NB4 (cell line): ENCODE measurements around the gene PIEZO2.

Source experiments
- DNase-seq: peaks from one replicate; pipeline ENCODE4 v3.0.0; 2010; ENCODE audit warnings: low read depth
- H3K4me3 ChIP-seq: one replicate; pipeline ENCODE4 v1.5.1; 2011; ENCODE audit warnings: mild to moderate bottlenecking, low read depth, low read length, moderate library complexity
- CTCF ChIP-seq: IDR thresholded peaks from one replicate; pipeline ENCODE4 v1.5.1; 2012; ENCODE audit warnings: low read depth, low read length
- MAX ChIP-seq: IDR thresholded peaks from 2 replicates; pipeline ENCODE4 v1.6.1; 2011; ENCODE audit warnings: low read depth, low read length
- MYC ChIP-seq: IDR thresholded peaks from 2 replicates; pipeline ENCODE4 v1.6.1; 2011; ENCODE audit warnings: low read depth, low read length
- POLR2A ChIP-seq: IDR thresholded peaks from 2 replicates; pipeline ENCODE4 v1.6.1; 2011; ENCODE audit warnings: mild to moderate bottlenecking; ENCODE audit not compliant: insufficient read length; ENCODE audit errors: extremely low read depth

PIEZO2 gene

DNA sequence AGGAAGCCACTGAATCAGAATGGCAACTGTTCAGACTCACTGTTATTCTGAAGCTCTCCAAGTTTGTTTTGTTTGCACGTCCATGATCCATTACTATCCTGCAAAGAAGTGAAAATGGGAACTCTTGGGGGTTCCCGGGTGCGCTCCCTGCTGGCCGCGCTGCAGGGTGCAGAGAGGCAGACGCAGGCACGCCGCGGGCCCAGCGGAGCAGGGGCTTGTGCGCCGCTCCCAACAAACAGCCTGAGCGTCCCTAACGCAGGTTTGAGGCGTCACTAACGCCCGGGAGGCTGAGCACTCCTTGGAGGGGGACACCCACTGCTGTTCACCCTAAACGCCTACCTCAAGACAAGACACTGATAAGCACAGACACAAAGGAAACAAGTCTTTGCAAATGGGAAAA is 14.3 kb upstream of the PIEZO2 start:
- no peak overlapping the region for H3K4me3 ChIP-seq
- TF ChIP-seq MAX (no peak), CTCF (peak; percentile 78)
- DNase-seq, result peak; percentile 63

- TF ChIP-seq MAX (no peak), MYC (no peak), POLR2A (no peak), CTCF (no peak)
- H3K4me3 ChIP-seq, result no peak overlapping the region
- no peak for DNase-seq
Observed at GRCh38 chr18:11162889-11163288, 13.5 kb upstream of the PIEZO2 start.

DNA sequence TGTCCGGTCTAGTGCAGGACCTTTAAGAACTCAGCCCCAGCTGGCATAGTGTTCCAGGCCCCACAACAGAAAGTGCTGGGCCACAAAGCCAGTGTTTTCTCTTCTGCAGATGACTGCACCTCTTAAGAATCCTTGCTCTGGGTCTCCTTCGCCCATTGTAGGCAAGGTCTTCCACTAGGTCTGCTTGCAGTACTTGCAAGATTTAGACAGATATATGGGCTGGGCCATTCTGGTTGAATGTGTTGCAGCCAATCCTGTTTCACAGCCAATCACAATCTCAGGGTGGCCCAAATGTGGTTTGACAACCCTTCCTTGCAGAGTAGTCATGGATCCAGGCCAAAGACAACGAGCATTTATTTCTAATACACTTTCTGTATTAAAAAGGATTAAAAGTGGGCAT is 13.1 kb upstream of the PIEZO2 start:
- H3K4me3 ChIP-seq, result no peak overlapping the region
- TF ChIP-seq CTCF (no peak), MYC (no peak), POLR2A (no peak), MAX (no peak)
- no peak for DNase-seq

GRCh38 chr18:11160313-11160712 is 10.9 kb upstream of the PIEZO2 start:
- no peak overlapping the region for H3K4me3 ChIP-seq
- no peak for DNase-seq
- no peak for TF ChIP-seq MYC
- TF ChIP-seq MAX, result no peak
- no peak for TF ChIP-seq CTCF
- TF ChIP-seq POLR2A, result no peak

DNA sequence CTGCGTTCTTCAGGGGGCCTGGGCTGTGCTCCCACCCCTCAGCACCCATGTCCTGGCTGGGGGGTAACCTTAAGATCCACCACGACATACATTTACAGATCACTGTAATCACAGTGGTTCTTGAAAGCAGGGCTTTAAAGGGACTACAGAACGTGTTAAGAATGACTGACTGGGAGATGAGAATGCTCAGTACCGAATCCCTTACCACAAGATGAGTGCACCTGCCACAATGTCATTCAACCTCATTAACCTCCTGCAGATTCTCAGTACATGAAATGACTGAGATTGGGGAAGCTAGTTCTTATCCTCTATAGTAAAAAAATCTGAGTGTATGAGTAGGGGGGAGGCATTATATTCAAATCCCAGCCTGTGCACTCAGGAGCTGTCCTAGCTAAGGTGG is 10.5 kb upstream of the PIEZO2 start:
- no peak for DNase-seq
- H3K4me3 ChIP-seq, result no peak overlapping the region
- TF ChIP-seq CTCF (no peak), POLR2A (no peak), MAX (no peak), MYC (no peak)

DNA sequence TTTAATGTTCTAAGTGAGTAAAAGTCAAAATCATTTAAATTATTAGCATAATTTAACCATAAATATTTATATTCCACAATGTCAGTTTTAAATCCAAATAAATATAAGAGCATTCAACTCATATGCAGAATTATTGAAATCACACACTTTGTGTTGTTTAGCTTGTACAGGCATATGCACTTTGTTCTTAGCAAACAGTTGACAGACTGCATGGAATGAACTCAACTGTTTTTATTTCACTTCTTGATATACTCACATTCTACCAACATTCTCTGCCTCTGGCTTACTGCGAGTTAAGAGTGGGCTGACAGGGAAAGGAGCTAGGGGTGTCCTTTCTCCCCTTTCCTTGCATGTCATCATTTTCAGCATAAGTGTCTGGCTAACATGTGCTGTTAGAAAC is 7.6 kb upstream of the PIEZO2 start:
- H3K4me3 ChIP-seq, result no peak overlapping the region
- TF ChIP-seq CTCF, result no peak
- DNase-seq, result no peak
